HG03025 (cell line): ENCODE measurements around the gene GAB3.
A peak's percentile ranks its signal among the peaks of the same experiment; 100 is the strongest.

Source experiments
- ATAC-seq: cut with Tn5 transposase; IDR thresholded peaks from one replicate; pipeline ENCODE4 v1.9.1; 2021; ENCODE audit warnings: mild to moderate bottlenecking, moderate library complexity; ENCODE audit not compliant: unreplicated experiment, low FRiP score

GAB3 gene

GRCh38 chrX:154750301-154751202, at the start of gene GAB3:
Gene GAB3, minus strand, starts transcription at chrX:154751077. Its CDS starts 52 bp downstream, at chrX:154751025.
- ATAC-seq, result no peak

GRCh38 chrX:154799556-154800348, 48.9 kb upstream of the GAB3 start:
- no peak for ATAC-seq

GRCh38 chrX:154797006-154797405, 46.1 kb upstream of the GAB3 start:
- ATAC-seq, result no peak

GRCh38 chrX:154795016-154795415, 44.1 kb upstream of the GAB3 start:
- ATAC-seq, result no peak

- no peak for ATAC-seq
Observed at GRCh38 chrX:154793084-154793795, 42.4 kb upstream of the GAB3 start.

- ATAC-seq, result no peak
Observed at GRCh38 chrX:154791939-154792338, 41.1 kb upstream of the GAB3 start.

GRCh38 chrX:154791467-154791866, 40.6 kb upstream of the GAB3 start:
- no peak for ATAC-seq

GRCh38 chrX:154785716-154786115, 34.8 kb upstream of the GAB3 start:
- ATAC-seq, result no peak

- ATAC-seq, result no peak
Observed at GRCh38 chrX:154784149-154784995, 33.5 kb upstream of the GAB3 start.

- ATAC-seq, result no peak
Observed at GRCh38 chrX:154780968-154781367, 30.1 kb upstream of the GAB3 start.

GRCh38 chrX:154779261-154779660, 28.4 kb upstream of the GAB3 start:
- ATAC-seq, result no peak

GRCh38 chrX:154776753-154777152, 25.9 kb upstream of the GAB3 start:
- ATAC-seq, result no peak

- no peak for ATAC-seq
Observed at GRCh38 chrX:154775419-154776349, 24.8 kb upstream of the GAB3 start.

- no peak for ATAC-seq
Observed at GRCh38 chrX:154774622-154775021, 23.7 kb upstream of the GAB3 start.

- ATAC-seq, result peak; percentile 78
Observed at GRCh38 chrX:154762537-154763296, 11.8 kb upstream of the GAB3 start, which contains the start of gene DKC1. Gene DKC1, plus strand, starts transcription at chrX:154762864. Its CDS starts 102 bp downstream, at chrX:154762966.

- no peak for ATAC-seq
Observed at GRCh38 chrX:154761977-154762536, 11.2 kb upstream of the GAB3 start.

- ATAC-seq, result no peak
Observed at GRCh38 chrX:154758696-154759095, 7.8 kb upstream of the GAB3 start.
